ENCODE data around the gene EEA1.
"Not testable (repeated sequence)": the region's sequence is repeated elsewhere in the genome, so short reads cannot be mapped to it uniquely, and the experiment has no call there.

- TF ChIP-seq CTCF (IDR thresholded peaks at IDR 0.05 in 4 of 5, conservative IDR thresholded peaks at IDR 0.05 in 1 of 5); POLR2A (IDR thresholded peaks at IDR 0.05): not testable (repeated sequence)
Measured at GRCh38 chr12:92964378-92964777, 35.3 kb upstream of the EEA1 start.

Data from gastrocnemius medialis (tissue), 4 donors.